ENCODE results near the gene TMEM181.

GRCh38 chr6:158639056-158639455 is 79.2 kb downstream of the TMEM181 start:
- TF ChIP-seq CTCF (IDR thresholded peaks at IDR 0.05; ENCODE audit: low read depth, low read length, missing input control): no peak
- no peak for TF ChIP-seq YY1 (IDR thresholded peaks at IDR 0.05)
- no peak for TF ChIP-seq RAD21 (IDR thresholded peaks at IDR 0.05)
- no peak for TF ChIP-seq SP1 (IDR thresholded peaks at IDR 0.05)
- TF ChIP-seq, protein P1, sequence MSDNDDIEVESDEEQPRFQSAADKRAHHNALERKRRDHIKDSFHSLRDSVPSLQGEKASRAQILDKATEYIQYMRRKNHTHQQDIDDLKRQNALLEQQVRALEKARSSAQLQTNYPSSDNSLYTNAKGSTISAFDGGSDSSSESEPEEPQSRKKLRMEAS (IDR thresholded peaks at IDR 0.05): no peak
- TF ChIP-seq ATF3 (IDR thresholded peaks at IDR 0.05): no peak

Data from liver (tissue), 3 donors.